ENCODE data around the gene NBEAL1.

Gene NBEAL1

DNA sequence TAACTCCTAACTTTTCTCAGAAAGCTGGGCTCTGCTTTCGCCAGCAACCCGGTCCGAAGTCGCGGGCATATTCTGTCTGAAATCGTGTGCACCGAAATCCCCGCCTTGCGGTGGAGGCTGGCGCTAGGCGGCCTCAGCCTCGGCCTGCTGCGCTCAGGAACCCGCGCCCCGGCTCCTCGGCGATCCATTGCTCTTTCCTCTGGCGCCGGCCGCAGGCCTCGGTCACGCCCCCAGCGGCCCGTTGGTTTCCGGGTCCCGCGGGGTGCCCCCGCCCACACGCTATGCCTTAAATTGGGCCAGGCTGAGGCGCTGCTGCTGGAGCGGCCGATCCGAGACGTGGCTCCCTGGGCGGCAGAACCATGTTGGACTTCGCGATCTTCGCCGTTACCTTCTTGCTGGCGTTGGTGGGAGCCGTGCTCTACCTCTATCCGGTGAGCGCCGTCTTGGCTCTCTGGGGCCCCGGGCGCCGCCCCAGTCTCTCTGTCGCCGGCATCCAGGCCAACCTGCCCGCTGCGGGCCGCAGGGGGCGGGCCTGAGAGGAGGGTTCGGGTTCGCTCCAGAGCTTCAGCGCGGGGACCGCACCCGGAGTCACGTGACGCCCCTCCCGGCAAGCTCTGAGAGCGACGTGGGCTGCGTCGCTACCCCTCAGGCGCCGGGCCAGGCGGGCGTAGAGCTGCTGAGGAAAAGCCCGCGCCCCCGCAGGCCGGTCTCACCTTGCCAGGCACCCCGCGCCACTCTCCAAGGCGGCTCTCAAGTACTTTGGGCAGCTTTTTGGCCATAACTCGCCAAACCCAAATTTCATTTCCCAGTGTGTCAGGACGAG lies 224.2 kb downstream of the NBEAL1 start, which contains the start of gene CYP20A1:
Gene CYP20A1 (plus strand): TSS at position 315 of the 823 bp plus-strand sequence. CDS start 45 bp downstream, at position 360.
- Histone ChIP-seq H3K9me3 (ENCODE audit: control insufficient read depth, insufficient read depth, low read depth, low read length) (no peaks in the 10 kb centered on the region), H3K4me1 (ENCODE audit: control insufficient read depth, insufficient read depth, low read length) (no peaks in the 10 kb centered on the region), H3K27ac (ENCODE audit: extremely low read depth, low read depth, low read length) (peak within 1 kb of the TSS; percentile 88), H3K36me3 (ENCODE audit: control insufficient read depth in 2 of 2, insufficient read depth in 1 of 2, low read length in 2 of 2) (peaks cover 4 to 7% of the 10 kb centered on the region in 2 experiments; a peak in 2 of 3 replicates), H3K4me3 (ENCODE audit: low read depth, low read length) (peak within 1 kb of the TSS; percentile 75)
- POLR2A ChIA-PET: interaction anchor here (0.6 to 1.9 kb wide), 9 partner anchors 9 to 573 kb away, joined by 3 to 12 read pairs (median 3); partner anchors contain the start of gene WDR12
- CTCF ChIA-PET: interaction anchor here (0.6 to 1.1 kb wide), 7 partner anchors 10 to 623 kb away, joined by 3 to 5 read pairs (median 4); no protein-coding TSS in a partner anchor
- TF ChIP-seq GLIS1 (tag by site-specific recombination; IDR thresholded peaks at IDR 0.05): peak; percentile 79
- TF ChIP-seq ZNF600 (tag by site-specific recombination; IDR thresholded peaks at IDR 0.05): peak; percentile 97
- peak; percentile 69; the same call in 1 of the 2 replicates for TF ChIP-seq ZNF629 (tag by site-specific recombination; IDR thresholded peaks at IDR 0.05)
- TF ChIP-seq, protein P1, sequence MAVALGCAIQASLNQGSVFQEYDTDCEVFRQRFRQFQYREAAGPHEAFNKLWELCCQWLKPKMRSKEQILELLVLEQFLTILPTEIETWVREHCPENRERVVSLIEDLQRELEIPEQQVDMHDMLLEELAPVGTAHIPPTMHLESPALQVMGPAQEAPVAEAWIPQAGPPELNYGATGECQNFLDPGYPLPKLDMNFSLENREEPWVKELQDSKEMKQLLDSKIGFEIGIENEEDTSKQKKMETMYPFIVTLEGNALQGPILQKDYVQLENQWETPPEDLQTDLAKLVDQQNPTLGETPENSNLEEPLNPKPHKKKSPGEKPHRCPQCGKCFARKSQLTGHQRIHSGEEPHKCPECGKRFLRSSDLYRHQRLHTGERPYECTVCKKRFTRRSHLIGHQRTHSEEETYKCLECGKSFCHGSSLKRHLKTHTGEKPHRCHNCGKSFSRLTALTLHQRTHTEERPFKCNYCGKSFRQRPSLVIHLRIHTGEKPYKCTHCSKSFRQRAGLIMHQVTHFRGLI (tag by site-specific recombination; IDR thresholded peaks at IDR 0.05): peak; percentile 74
- TF ChIP-seq ZNF664 (tag by site-specific recombination; IDR thresholded peaks at IDR 0.05): peak; percentile 32; the same call in 1 of the 2 replicates
- peak; percentile 59; the same call in 1 of the 2 replicates for TF ChIP-seq ZNF518A (tag by site-specific recombination; conservative IDR thresholded peaks at IDR 0.05; ENCODE audit: low read depth)
- peak; percentile 76 for TF ChIP-seq FEZF1 (tag by site-specific recombination; IDR thresholded peaks at IDR 0.05)
- peak; percentile 86 for TF ChIP-seq ZFHX2 (tag by site-specific recombination; conservative IDR thresholded peaks at IDR 0.05)
- TF ChIP-seq ZNF354C (tag by site-specific recombination; IDR thresholded peaks at IDR 0.05; ENCODE audit: borderline replicate concordance, low read depth): no peak
- TF ChIP-seq, protein P2, sequence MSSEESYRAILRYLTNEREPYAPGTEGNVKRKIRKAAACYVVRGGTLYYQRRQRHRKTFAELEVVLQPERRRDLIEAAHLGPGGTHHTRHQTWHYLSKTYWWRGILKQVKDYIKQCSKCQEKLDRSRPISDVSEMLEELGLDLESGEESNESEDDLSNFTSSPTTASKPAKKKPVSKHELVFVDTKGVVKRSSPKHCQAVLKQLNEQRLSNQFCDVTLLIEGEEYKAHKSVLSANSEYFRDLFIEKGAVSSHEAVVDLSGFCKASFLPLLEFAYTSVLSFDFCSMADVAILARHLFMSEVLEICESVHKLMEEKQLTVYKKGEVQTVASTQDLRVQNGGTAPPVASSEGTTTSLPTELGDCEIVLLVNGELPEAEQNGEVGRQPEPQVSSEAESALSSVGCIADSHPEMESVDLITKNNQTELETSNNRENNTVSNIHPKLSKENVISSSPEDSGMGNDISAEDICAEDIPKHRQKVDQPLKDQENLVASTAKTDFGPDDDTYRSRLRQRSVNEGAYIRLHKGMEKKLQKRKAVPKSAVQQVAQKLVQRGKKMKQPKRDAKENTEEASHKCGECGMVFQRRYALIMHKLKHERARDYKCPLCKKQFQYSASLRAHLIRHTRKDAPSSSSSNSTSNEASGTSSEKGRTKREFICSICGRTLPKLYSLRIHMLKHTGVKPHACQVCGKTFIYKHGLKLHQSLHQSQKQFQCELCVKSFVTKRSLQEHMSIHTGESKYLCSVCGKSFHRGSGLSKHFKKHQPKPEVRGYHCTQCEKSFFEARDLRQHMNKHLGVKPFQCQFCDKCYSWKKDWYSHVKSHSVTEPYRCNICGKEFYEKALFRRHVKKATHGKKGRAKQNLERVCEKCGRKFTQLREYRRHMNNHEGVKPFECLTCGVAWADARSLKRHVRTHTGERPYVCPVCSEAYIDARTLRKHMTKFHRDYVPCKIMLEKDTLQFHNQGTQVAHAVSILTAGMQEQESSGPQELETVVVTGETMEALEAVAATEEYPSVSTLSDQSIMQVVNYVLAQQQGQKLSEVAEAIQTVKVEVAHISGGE (tag by site-specific recombination; conservative IDR thresholded peaks at IDR 0.05; ENCODE audit: low read depth): peak; percentile 55; the same call in 1 of the 2 replicates
- TF ChIP-seq KLF8 (tag by site-specific recombination; IDR thresholded peaks at IDR 0.05): peak; percentile 95
- TF ChIP-seq, protein P3, sequence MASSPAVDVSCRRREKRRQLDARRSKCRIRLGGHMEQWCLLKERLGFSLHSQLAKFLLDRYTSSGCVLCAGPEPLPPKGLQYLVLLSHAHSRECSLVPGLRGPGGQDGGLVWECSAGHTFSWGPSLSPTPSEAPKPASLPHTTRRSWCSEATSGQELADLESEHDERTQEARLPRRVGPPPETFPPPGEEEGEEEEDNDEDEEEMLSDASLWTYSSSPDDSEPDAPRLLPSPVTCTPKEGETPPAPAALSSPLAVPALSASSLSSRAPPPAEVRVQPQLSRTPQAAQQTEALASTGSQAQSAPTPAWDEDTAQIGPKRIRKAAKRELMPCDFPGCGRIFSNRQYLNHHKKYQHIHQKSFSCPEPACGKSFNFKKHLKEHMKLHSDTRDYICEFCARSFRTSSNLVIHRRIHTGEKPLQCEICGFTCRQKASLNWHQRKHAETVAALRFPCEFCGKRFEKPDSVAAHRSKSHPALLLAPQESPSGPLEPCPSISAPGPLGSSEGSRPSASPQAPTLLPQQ (tag by site-specific recombination; IDR thresholded peaks at IDR 0.05): peak; percentile 97
- no peak for TF ChIP-seq ZNF19 (tag by site-specific recombination; IDR thresholded peaks at IDR 0.05; ENCODE audit: low read depth)
- peak; percentile 71 for TF ChIP-seq ZNF324 (tag by site-specific recombination; IDR thresholded peaks at IDR 0.05)
- TF ChIP-seq KLF7 (tag by site-specific recombination; IDR thresholded peaks at IDR 0.05; ENCODE audit: borderline replicate concordance): peak; percentile 91
- 0 out of 2 replicates have a peak, but pooled peaks have one; percentile 47 for TF ChIP-seq ZBTB1 (tag by site-specific recombination; IDR thresholded peaks at IDR 0.05)
- no peak for TF ChIP-seq ZNF423 (tag by site-specific recombination; IDR thresholded peaks at IDR 0.05)
- TF ChIP-seq ZNF645 (tag by site-specific recombination; IDR thresholded peaks at IDR 0.05): no peak
- TF ChIP-seq ZIC2 (tag by site-specific recombination; IDR thresholded peaks at IDR 0.05): peak; percentile 82
- TF ChIP-seq ZNF223 (tag by site-specific recombination; IDR thresholded peaks at IDR 0.05): 0 out of 2 replicates have a peak, but pooled peaks have one; percentile 5
- TF ChIP-seq ZNF18 (tag by site-specific recombination; IDR thresholded peaks at IDR 0.05): no peak
